ENCODE measurements around the gene GIT2.

GIT2 gene

GRCh38 chr12:109972821-109973220, 23.3 kb downstream of the GIT2 start:
- no peak for DNase-seq

- no peak for DNase-seq
These were observed 27.4 kb downstream of the GIT2 start for GRCh38 chr12:109968801-109969200.

GRCh38 chr12:109968032-109968420, 28.1 kb downstream of the GIT2 start:
- DNase-seq: no peak

- DNase-seq: no peak
These were observed 28.7 kb downstream of the GIT2 start for GRCh38 chr12:109967383-109968031.

DNA sequence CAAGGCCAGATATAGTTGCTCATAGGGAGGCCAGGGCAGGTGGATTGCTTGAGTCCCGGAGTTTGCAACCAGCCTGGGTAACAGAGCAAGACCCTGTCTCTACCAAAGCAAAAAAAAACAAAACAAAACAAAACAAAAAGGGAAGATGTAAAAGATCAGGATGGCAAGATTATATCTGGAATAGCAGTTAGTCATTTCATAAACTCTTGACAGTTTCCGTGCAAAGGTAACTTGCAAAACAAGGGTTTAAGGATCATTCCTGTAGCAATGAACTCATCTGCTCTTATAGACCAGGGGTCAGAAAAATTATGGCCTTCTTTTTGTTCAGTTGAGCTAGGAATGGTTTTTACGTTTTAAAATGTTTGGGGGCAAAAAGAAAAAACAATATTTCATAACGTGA, 29.6 kb downstream of the GIT2 start:
- DNase-seq: no peak

DNA sequence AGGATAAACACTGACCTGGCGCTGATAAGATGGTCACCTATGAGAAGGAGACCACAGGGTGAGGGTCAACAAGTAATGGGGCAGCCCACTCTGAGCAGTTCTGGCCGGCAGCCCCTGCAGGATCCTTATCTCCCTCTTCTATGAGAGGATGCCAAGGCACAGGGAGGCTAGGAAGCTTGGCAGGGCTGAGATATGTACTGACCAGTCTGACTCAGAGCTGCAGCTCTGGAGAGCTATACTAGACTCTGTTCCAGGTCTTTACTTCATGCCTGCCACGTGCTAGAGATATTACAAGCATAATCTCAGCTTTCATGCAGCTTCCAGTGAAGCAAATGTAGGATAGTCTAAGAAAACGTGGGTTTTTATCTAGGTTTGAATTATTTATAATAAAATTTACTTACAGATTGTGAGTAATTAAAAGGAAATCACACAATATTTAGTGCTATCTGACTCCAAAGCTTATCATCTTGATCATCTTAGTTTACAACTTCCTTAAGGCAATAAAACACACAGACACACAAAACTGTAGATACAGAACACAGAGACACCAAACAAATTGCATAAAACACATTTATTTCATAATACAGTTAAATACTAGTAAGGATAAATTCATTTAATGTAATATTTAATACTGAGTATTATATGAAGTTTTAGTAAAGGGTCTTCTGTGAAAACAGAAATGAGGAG, 32.3 kb downstream of the GIT2 start:
- no peak for DNase-seq

GRCh38 chr12:109963330-109963729, 32.8 kb downstream of the GIT2 start:
- DNase-seq: no peak

DNA sequence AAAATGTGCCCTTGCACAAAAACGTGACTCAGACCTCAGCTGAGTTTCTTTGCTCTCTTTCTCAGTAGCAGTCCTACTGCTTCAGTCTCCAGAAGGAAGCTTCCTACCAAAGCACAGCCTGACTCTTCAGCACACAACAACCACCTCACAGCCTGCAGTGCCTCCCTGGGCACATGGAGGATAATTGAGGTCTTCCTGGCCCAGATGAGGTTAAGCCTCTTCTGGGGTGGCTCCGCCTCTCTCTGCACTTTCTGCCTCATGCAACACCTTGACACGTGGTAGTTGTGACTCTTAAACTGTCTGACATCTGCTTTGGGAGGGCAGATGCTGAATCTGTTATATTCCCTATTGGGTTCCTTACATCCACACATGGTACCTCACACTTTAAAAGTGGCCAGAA, 33.8 kb downstream of the GIT2 start:
- no peak for DNase-seq

DNA sequence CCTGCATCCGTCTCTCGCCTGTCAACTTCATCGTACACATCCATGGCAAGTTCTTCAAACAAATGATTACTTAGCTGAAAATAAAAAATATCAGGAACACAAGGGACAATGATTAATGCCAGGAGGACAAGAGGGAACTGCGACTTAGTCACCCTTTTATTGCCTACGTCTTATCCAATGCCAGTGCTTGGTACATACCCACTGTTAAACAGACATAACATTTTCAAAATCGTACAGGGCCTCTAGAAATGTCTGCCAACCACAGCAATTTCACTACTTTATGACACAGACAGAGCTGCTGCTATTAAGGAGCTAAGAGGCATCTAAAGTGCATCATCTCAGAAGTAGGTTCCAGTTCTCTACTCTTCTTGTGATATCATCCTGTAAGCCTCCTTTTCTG, 34.6 kb downstream of the GIT2 start:
- DNase-seq: no peak

GRCh38 chr12:109961201-109961600, 35.0 kb downstream of the GIT2 start:
- no peak for DNase-seq

DNA sequence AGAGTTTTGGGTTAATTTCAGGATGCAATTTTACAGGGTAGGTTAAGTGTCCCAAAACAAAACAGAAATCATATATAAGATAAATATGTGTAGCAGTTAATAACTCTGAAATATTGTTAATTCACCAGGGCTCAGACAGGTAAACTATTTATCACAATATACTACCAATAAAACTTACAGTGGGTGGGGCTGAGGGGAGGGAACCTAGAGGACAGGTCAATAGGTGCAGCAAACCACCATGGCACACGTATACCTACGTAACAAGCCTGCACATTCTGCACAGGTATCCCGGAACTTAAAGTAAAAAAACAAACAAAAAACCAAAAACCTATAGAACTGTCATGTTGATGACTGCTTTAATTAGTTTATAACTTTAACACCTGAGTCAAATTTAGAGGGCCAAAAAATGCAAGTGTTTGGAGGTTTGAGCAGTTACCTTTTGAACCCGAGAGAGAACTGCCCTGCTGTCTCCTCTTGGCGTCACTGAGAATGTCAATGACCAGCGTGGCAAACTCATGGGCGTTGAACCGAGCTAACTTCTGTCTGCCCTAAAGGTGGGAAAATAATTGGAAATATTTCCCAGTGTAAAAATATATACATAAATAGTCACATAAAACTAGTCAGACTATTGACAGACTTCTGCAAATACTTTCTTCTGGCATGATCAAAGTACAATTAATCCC, 36.6 kb downstream of the GIT2 start:
- no peak for DNase-seq

DNA sequence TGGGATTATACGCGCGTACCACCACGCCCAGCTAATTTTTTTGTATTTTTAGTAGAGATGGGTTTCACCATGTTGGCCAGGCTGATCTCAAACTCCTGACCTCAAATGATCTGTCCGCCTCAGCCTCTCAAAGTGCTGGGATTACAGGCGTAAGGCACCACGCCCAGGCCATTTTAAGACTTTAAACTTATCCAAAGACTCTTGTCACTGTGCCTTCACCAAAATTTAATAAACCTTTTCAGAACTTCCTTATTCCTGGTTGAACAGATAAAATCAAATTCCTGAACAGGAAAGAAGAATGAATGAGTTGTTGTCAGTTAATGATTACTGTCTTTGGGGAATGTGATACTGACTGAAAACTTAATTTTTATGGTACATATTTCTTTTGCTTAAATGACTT, 37.8 kb downstream of the GIT2 start:
- no peak for DNase-seq

GRCh38 chr12:109953656-109954055, 42.5 kb downstream of the GIT2 start:
- DNase-seq: no peak

DNA sequence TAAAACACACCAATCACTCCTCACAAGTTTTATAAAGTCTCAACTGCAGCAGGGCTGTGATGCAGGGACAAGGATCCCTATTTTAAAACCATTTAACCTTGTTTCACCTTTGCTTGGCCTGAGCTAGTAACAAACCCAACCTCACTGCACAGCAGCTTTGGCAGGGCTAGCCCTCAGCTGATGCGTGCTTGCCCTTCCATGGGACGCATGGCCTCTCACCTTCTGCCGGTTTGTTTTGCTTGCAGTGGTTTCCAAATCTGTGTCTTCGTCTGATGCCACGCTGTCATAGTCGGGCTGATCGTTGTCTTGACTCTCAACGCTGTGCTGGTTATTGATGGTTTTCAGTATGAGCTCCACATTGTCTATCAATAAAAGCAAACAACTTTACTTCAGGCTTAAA, 43.3 kb downstream of the GIT2 start:
- no peak for DNase-seq

- no peak for DNase-seq
These were observed 43.9 kb downstream of the GIT2 start for GRCh38 chr12:109952160-109952858.

DNA sequence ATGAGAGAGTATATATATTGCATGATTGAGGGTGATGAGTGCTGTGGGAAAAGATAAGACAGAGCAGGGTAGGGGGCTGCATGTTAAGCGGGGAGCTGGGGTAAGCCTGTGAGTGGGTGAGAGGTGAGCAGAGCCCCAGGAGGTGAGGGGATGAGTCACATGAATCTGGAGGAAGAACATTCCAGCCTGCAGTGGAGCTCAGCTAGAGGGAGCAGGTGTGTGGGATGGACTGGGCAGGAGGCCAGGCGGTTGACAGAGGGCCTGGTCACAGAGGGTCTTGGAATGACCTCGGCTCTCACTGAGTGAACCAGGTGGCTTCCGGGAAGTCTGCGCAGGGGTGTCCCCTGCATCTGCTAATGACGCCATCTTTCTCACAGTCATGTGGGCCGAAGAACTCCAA, 44.4 kb downstream of the GIT2 start:
- DNase-seq: no peak

DNA sequence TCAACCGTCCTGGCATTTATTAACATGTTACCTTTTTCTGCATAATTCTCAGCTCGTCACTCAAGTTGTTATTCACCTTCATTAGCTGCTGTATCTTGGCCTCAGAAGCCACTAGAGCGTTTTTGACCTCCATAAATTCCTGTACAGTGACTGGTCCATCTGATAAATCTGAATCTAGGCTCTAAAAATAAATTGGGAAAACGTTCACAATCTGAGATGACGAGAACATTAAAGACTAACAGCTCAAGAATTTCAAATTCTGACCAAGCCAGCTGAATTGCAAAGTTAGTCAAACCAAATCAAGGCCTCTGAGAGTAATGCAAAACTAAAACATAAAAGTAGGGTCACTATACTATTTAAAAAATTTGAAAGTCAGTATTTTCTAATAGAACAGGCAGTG, 45.0 kb downstream of the GIT2 start:
- no peak for DNase-seq

DNA sequence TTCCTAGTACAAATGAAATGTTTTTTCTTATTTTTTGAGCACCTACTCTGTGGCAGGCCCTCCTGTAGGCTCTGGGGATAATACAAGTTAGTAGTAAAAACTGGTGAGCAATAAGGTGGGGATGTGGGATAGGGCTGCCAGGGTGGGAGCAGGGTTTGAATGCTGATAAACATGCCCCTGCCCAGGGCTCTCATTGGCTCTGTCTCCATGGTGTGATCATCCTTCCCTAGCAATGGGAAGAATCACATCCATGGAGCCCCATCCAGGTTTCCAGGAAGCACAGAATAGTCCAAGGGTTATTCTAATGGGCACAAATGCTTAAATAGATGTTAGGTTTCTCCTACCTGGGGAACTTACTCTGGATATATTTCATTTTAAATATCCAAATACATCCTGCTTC, 45.5 kb downstream of the GIT2 start:
- DNase-seq: no peak

- DNase-seq: no peak
These were observed 47.1 kb downstream of the GIT2 start for GRCh38 chr12:109949089-109949488.

GRCh38 chr12:109948368-109948767, 47.8 kb downstream of the GIT2 start:
- no peak for DNase-seq

GRCh38 chr12:109947521-109947920, 48.6 kb downstream of the GIT2 start:
- DNase-seq: no peak

- DNase-seq: no peak
These were observed 49.3 kb downstream of the GIT2 start for GRCh38 chr12:109946913-109947312.

GRCh38 chr12:109946505-109946904, 49.7 kb downstream of the GIT2 start:
- DNase-seq: no peak
